K562 (cell line): ENCODE measurements around the gene GRAMD1B.

Experiments used
- BRF1 ChIP-seq: IDR thresholded peaks from 3 replicates; pipeline ENCODE4 v1.6.1; 2011; ENCODE audit warnings: borderline replicate concordance, mild to moderate bottlenecking; ENCODE audit not compliant: insufficient read length; ENCODE audit errors: extremely low read depth
- CBX2 ChIP-seq: fragments of 200-600 bp; sonication (generic); IDR thresholded peaks from one replicate; pipeline ENCODE4 v1.6.1; 2012; ENCODE audit warnings: mild to moderate bottlenecking, low read length, inconsistent platforms; ENCODE audit not compliant: insufficient read depth, poor library complexity, severe bottlenecking
- EP300 ChIP-seq: IDR thresholded peaks from 2 replicates; pipeline ENCODE4 v1.6.1; 2012; ENCODE audit warnings: low read length, improper control_type of control experiment
- MAFK ChIP-seq: IDR thresholded peaks from 2 replicates; pipeline ENCODE4 v1.6.1; 2011; ENCODE audit warnings: low read length, improper control_type of control experiment
- NFATC3 ChIP-seq: fragments of 450-650 bp; IDR thresholded peaks from 2 replicates; pipeline ENCODE4 v1.6.1; 2017; ENCODE audit warnings: mild to moderate bottlenecking
- SAP30 ChIP-seq: fragments of 200-600 bp; sonication (generic); IDR thresholded peaks from 2 replicates; pipeline ENCODE4 v1.6.1; 2012; ENCODE audit warnings: borderline replicate concordance, low read depth, mild to moderate bottlenecking, moderate library complexity, low read length, control low read depth, inconsistent platforms; ENCODE audit not compliant: insufficient read depth, poor library complexity, severe bottlenecking
- SP1 ChIP-seq: sonication (generic); formaldehyde crosslinking; IDR thresholded peaks from 2 replicates; pipeline ENCODE4 v1.8.1; 2022; ENCODE audit warnings: mild to moderate bottlenecking, missing genetic modification reagents
- TF ChIP-seq, protein P1 (sequence below): sonication (generic); formaldehyde crosslinking; IDR thresholded peaks from 2 replicates; pipeline ENCODE4 v1.9.0; 2022; ENCODE audit warnings: mild to moderate bottlenecking, missing genetic modification reagents

DNA sequence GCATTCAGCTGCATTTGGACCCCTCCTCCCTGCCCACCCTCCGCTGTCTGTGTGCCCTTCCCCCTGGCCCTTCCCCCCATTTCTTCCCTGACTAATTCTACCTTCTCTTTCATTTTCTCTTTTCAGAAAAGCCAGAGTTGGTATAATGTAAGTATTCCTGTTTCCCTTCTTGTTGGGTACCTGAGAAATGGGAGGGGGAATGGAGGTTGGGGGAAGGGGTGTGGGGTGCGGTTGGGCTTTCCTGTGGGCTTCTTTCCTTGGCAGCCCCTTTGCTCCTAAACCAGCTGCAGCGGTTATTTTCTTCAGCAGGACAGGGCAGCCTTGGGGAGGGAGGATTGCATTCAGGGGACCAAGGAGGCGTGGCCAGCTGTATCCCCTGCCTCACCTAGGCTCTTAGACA is 154.1 kb downstream of the GRAMD1B start:
- TF ChIP-seq EP300 (no peak), BRF1 (no peak), SP1 (CRISPR knock-in tag) (no peak), MAFK (no peak), SAP30 (no peak), NFATC3 (no peak), CBX2 (no peak)
- TF ChIP-seq, protein P1, sequence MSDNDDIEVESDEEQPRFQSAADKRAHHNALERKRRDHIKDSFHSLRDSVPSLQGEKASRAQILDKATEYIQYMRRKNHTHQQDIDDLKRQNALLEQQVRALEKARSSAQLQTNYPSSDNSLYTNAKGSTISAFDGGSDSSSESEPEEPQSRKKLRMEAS (CRISPR knock-in tag) = no peak
